Measurements from ENCODE around the gene TM2D3. TPM values are rescaled to one million over a fixed set of nuclear protein-coding genes. Genes with fewer than 3 reads are reported as not detected.

Gene TM2D3
- total and polyA plus RNA-seq, 9 donors: 46.0 to 76.9 (median 57.3) TPM

DNA sequence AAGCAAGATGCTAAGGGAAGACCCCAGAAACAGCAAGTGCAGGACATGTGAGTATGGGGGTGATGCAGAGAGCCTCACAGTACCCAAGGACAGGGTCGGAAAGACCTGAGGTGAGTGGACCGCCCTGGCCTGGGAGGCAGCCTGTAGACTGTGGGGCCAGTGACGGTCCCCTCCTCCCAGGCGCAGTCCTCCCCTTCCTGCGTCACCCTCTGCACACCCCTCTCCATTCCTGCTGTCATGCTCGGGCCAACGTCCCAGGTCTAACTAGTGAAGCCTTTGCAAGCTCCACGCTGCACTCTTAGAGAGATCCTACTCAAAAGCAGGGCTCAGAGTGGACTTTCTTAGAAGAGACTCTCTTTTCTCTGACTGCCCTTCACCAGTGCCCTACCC, 41.6 kb downstream of the TM2D3 start:
- WGBS, 3 donors: 93 to 96% (median 95%) methylated on average over 8 of the region's 8 CpGs
- TF ChIP-seq, protein P1, sequence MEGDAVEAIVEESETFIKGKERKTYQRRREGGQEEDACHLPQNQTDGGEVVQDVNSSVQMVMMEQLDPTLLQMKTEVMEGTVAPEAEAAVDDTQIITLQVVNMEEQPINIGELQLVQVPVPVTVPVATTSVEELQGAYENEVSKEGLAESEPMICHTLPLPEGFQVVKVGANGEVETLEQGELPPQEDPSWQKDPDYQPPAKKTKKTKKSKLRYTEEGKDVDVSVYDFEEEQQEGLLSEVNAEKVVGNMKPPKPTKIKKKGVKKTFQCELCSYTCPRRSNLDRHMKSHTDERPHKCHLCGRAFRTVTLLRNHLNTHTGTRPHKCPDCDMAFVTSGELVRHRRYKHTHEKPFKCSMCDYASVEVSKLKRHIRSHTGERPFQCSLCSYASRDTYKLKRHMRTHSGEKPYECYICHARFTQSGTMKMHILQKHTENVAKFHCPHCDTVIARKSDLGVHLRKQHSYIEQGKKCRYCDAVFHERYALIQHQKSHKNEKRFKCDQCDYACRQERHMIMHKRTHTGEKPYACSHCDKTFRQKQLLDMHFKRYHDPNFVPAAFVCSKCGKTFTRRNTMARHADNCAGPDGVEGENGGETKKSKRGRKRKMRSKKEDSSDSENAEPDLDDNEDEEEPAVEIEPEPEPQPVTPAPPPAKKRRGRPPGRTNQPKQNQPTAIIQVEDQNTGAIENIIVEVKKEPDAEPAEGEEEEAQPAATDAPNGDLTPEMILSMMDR (IDR thresholded peaks at IDR 0.05): no peak
- TF ChIP-seq EP300 (IDR thresholded peaks at IDR 0.05): no peak
- DNase-seq: no peak
- Histone ChIP-seq H3K4me1 (ENCODE audit: insufficient read depth) (peaks cover 6% of the 10 kb centered on the region), H3K36me3 (no peaks in the 10 kb centered on the region), H3K27me3 (no peaks in the 10 kb centered on the region), H3K9me3 (no peaks in the 10 kb centered on the region), H3K27ac (no peak overlapping the region), H3K4me3 (no peak overlapping the region)
- intact Hi-C loops (cut with DNase I): no loop called here

DNA sequence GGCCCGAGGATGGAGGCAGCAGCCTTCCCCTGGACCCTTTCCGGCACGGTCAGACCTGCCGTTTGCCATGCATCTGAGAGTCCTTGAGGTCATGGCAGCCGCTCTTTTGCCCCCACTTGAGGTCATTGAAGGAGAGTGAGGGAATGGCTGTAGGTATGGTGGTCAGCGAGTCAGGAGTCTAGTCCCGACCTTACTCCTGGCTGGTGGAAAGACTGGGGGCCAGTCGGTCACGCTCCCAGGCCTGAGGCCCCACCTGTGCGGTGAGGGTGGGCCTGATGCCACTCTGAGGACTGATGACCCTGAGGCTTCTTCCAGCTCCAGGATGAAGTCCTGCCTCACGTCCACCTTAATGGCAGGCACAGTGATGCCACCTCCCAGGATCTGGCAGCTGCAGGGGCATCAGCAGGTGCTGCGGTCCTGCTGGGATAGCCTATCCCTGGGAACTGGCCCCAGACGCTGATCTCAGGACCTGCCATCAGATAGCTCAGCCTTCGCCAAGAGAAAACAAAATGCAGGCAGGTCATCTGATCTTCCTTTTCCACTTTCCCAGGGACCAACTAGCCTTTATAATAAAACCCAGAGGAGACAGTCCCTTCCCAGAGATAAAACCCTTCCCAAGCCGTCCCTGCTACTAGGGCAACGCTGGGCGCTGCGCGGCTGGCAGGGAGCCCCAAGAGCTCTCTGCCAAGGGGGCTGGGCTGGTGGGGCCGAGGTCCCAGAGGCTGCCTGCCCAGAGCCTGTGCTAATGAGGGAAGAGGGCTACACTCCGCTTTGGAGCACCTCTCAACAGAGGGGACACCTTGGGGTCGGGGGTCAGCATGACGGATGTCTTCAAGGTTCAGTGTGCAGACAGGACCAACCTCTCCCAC, 42.2 kb downstream of the TM2D3 start:
- Histone ChIP-seq H3K4me1 (ENCODE audit: insufficient read depth) (no peaks in the 10 kb centered on the region), H3K27me3 (no peaks in the 10 kb centered on the region), H3K36me3 (no peaks in the 10 kb centered on the region), H3K4me3 (no peak overlapping the region), H3K27ac (no peak overlapping the region), H3K9me3 (no peaks in the 10 kb centered on the region)
- DNase-seq: no peak
- WGBS, 3 donors: 88 to 89% (median 88%) methylated on average over 23 of the region's 23 CpGs
- intact Hi-C loops (cut with DNase I): no loop called here
- TF ChIP-seq EP300 (IDR thresholded peaks at IDR 0.05) (no peak), POLR2A (IDR thresholded peaks at IDR 0.05) (no peak)
- TF ChIP-seq, protein P1 (IDR thresholded peaks at IDR 0.05): no peak

DNA sequence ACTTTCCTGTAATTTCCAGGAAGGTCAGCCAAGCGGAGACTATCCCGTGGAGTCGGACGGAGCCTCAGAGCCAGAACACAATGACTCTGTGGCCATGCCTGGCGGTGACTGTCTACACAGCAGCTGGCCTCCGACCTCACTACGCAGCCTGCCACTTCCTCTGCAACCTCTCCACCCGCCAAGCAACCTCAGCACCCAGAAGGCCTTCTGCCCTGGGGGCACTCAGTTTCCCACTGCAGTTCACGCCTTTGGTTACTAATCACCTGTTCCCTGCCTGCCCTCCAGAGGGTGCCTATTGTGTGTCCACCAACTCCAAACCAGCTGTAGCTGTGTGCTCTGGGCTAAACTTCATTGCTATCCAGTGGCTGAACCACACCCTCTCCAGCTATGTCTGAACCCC, 44.0 kb downstream of the TM2D3 start:
- Histone ChIP-seq H3K4me1 (ENCODE audit: insufficient read depth) (no peaks in the 10 kb centered on the region), H3K4me3 (no peak overlapping the region), H3K36me3 (no peaks in the 10 kb centered on the region), H3K27me3 (no peaks in the 10 kb centered on the region), H3K9me3 (no peaks in the 10 kb centered on the region), H3K27ac (no peak overlapping the region)
- no peak for DNase-seq
- intact Hi-C loops (cut with DNase I): no loop called here
- WGBS, 3 donors: 74 to 87% (median 79%) methylated on average over 9 of the region's 9 CpGs
- no peak for TF ChIP-seq POLR2A (IDR thresholded peaks at IDR 0.05)
- TF ChIP-seq EP300 (IDR thresholded peaks at IDR 0.05): no peak
- TF ChIP-seq, protein P1 (IDR thresholded peaks at IDR 0.05): no peak

DNA sequence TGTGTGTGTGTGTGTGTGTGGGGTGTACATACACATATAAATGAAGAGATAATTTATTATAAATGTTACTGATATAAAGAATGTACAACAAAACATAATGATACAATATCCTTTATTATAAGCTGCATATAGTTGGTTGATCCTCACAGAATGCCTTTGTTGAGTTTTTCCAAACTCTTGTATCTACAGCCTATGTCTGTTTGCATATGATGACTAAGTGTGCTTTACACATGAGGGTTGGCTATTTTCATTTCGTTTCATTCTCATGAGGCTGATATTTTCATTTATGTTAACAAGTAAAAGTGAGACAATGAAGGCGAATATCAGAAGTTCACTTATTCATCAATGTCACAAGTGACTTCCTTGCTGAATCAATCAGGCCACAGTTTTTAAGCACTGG, 45.1 kb downstream of the TM2D3 start:
- H3K4me3 ChIP-seq: no peak overlapping the region
- no peak overlapping the region for H3K27ac ChIP-seq
- H3K27me3 ChIP-seq: no peaks in the 10 kb centered on the region
- H3K36me3 ChIP-seq: no peaks in the 10 kb centered on the region
- H3K4me1 ChIP-seq (ENCODE audit: insufficient read depth): no peaks in the 10 kb centered on the region
- 81 to 92% (median 83%) methylated on average over 2 of the region's 2 CpGs for WGBS, 3 donors
- no peaks in the 10 kb centered on the region for H3K9me3 ChIP-seq
- intact Hi-C loops (cut with DNase I): no loop called here
- TF ChIP-seq EP300 (IDR thresholded peaks at IDR 0.05): no peak
- TF ChIP-seq, protein P1 (IDR thresholded peaks at IDR 0.05): no peak
- no peak for DNase-seq

Data from ovary (tissue), 9 donors.